Right lobe of liver (tissue), 6 donors: ENCODE results near the gene H19. TPM values are rescaled to one million over a fixed set of nuclear protein-coding genes. Genes with fewer than 3 reads are reported as not detected.

Source experiments
- ATAC-seq, 4 donors: fragments of 200-7000 bp; cut with Tn5 transposase; one replicate each; pipeline ENCODE4 v1.9.1; 2020; ENCODE audit warnings: mild to moderate bottlenecking in 4 of 4, moderate library complexity in 4 of 4
- DNase-seq, 3 donors: peaks; one replicate each; pipeline ENCODE4 v3.0.0-alpha.2; 2020
- H3K27ac ChIP-seq, 3 donors: fragments of 200-600 bp; one replicate each; pipeline ENCODE4 v1.8.0; 2022
- H3K27me3 ChIP-seq, 2 donors: fragments of 200-600 bp; one replicate each; pipeline ENCODE4 v1.8.0; 2022
- H3K36me3 ChIP-seq, 4 donors: fragments of 200-600 bp; sonication (generic) in 1 of 4; one replicate each; pipeline versions ENCODE4 v1.5.1 to v1.8.0; 2017 to 2022; ENCODE audit warnings: control low read depth in 1 of 4
- H3K4me1 ChIP-seq, 4 donors: fragments of 200-600 bp; sonication (generic) in 1 of 4; one replicate each; pipeline versions ENCODE4 v1.5.1 to v1.8.0; 2017 to 2022; ENCODE audit warnings: control low read depth in 1 of 4
- H3K4me3 ChIP-seq, 3 donors: fragments of 200-600 bp; one replicate each; pipeline ENCODE4 v1.8.0; 2022
- H3K9me3 ChIP-seq, 4 donors: fragments of 200-600 bp; sonication (generic) in 1 of 4; one replicate each; pipeline versions ENCODE4 v1.5.1 to v1.8.0; 2017 to 2022; ENCODE audit warnings: control low read depth in 1 of 4
- POLR2A ChIP-seq: fragments of 450-650 bp; IDR thresholded peaks from one replicate; pipeline ENCODE4 v1.6.1; 2017; ENCODE audit warnings: antibody characterized with exemption, mild to moderate bottlenecking
- WGBS: methylation state at CpG from one replicate; pipeline ENCODE4 v1.1.6; 2018; ENCODE audit warnings: low coverage, low lambda C conversion rate; ENCODE audit not compliant: insufficient coverage; ENCODE audit errors: missing lambda C conversion rate; 5-methylcytosine and 5-hydroxymethylcytosine counted together
- intact Hi-C, 2 donors: fragments of 100-400 bp; cut with DNase I; formaldehyde crosslinking; loops; one replicate each; pipeline versions ENCODE4 v1.11.2 to v1.14.1; 2022
- microRNA counts: library from miRNA; unstranded; fragments of <30 nt; microRNA quantifications from one replicate; lab custom pipeline; 2016
- small RNA-seq, 2 experiments: library from RNA; depleted of rRNA; stranded (forward); fragments of <200 nt; gene quantifications; one replicate each; pipeline ENCODE3, GENCODE V24; 2016
- total RNA-seq, 6 experiments: library from RNA; depleted of rRNA in 2 of 6; stranded (reverse); fragments of >200 nt in 2 of 6; fragmentation: NEBNext Ultra II Directional in 3 of 6; extraction: Animal tissue kit (Norgen Biotek cat#: 25700) in 3 of 6; gene quantifications; one replicate each; pipeline versions ENCODE4 v1.1.0 to v1.2.4, GENCODE V29; 2016 to 2023
- TF ChIP-seq, protein P1 (sequence below), 4 donors: fragments of 200-600 bp in 3 of 4; fragments of 450-650 bp in 1 of 4; IDR thresholded peaks; one replicate each; pipeline versions ENCODE4 v1.5.1 to v1.8.0; 2016 to 2022; ENCODE audit warnings: antibody characterized with exemption in 4 of 4, mild to moderate bottlenecking in 2 of 4
- donor health status: DM: no; HTN: yes; CAD: no.
- donor health status: DM: no; HTN: no; CAD: no.
- donor health status: DM: no; HTN: no; CAD: no.
- donor health status: DM: no; HTN: yes; CAD: no.
- donor health status: DM: no; HTN: yes; CAD: no.

Gene H19
- total RNA-seq, 6 experiments from 2014 or later: 143 to 898 (median 229) TPM

DNA sequence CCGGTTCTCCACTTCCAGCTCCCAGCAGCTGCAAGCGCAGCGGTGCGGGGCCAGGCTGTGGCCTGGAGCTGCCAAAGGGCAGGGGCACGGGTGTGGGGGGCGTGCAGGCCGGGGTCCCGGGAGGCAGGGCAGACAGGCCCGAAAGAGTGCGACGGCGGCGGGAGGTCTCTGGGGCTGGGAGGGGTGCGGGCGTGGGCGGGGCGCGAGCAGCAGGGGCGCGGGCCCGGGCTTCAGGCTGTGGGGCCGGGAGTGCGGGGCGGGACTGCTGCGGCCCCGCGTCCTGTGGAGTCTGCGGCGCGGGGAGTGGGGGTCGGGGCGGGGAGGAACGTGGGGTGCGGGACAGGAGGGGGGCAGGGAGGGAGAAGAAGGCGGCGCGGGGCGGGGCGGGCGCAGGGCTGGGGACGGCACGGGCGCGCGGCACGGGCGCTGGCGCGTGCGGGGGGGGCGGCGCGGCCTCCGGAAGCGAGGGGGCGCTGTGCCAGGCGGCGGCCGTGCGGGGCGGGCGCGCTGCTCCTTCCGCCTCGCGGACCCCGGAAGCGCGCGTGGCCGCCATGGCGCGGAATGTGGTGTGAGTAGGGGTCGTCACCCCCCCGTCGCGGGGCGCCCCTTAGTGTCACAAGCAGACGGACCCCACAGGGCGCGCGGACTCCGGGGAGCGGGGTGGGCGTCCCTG is 50.7 kb downstream of the H19 start, which contains the start of gene MRPL23:
MRPL23 (plus strand) TSS at position 521 of the 673 bp plus-strand sequence; CDS start at position 552, 31 bp downstream.
- intact Hi-C loops: loop anchor here in 1 of 2 donors (10.0 kb wide), 1 partner anchor 52 kb away; the partner anchor contains the start of gene PRR33
- no peaks in the 10 kb centered on the region for H3K27me3 ChIP-seq
- H3K4me1 ChIP-seq: no peaks in the 10 kb centered on the region
- WGBS: no CpG with 5 or more reads among the region's 85 CpGs
- ATAC-seq (peak; percentile 66 to 84 (median 76)), DNase-seq (no peak)
- no peaks in the 10 kb centered on the region for H3K36me3 ChIP-seq
- H3K9me3 ChIP-seq: no peaks in the 10 kb centered on the region
- no peak within 1 kb of the TSS for H3K27ac ChIP-seq
- TF ChIP-seq, protein P1, sequence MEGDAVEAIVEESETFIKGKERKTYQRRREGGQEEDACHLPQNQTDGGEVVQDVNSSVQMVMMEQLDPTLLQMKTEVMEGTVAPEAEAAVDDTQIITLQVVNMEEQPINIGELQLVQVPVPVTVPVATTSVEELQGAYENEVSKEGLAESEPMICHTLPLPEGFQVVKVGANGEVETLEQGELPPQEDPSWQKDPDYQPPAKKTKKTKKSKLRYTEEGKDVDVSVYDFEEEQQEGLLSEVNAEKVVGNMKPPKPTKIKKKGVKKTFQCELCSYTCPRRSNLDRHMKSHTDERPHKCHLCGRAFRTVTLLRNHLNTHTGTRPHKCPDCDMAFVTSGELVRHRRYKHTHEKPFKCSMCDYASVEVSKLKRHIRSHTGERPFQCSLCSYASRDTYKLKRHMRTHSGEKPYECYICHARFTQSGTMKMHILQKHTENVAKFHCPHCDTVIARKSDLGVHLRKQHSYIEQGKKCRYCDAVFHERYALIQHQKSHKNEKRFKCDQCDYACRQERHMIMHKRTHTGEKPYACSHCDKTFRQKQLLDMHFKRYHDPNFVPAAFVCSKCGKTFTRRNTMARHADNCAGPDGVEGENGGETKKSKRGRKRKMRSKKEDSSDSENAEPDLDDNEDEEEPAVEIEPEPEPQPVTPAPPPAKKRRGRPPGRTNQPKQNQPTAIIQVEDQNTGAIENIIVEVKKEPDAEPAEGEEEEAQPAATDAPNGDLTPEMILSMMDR (IDR thresholded peaks at IDR 0.05): no peak
- TF ChIP-seq POLR2A: no peak
- no peak within 1 kb of the TSS for H3K4me3 ChIP-seq

MicroRNAs within 50 kb of the gene (microRNA counts, 767-probe panel; counts per million panel counts)
- 237 counts per million for microRNA hsa-miR-675-5p (lab: Ali Mortazavi, UCI)

Small RNAs within 50 kb of the gene (small RNA-seq; reads per million reads assigned to genes)
- gene RF01972 (0 reads per million in 2 experiments), gene RF01973 (0 reads per million in 2 experiments)

Other genes starting within 250 kb of the H19 start
- 10 to 100 TPM in 1 of 6 experiments, 1 to 10 TPM in 5; 1.3 to 11.4 (median 6.7) TPM for gene IFITM10, start 247.2 kb downstream of the H19 start, total RNA-seq
- gene CTSD, start 233.9 kb downstream of the H19 start, total RNA-seq: 1,000 to 10,000 TPM in 3 of 6 experiments, 100 to 1,000 TPM in 3; 515 to 1,549 (median 1,009) TPM
- gene SYT8, start 162.9 kb downstream of the H19 start, total RNA-seq: under 1 TPM in 1 of 6 experiments, not detected in 5; 0.68 TPM
- 1 to 10 TPM in 2 of 6 experiments, under 1 TPM in 1, not detected in 3; 0.31 to 1.9 (median 1.1) TPM for gene TNNI2, start 158.9 kb downstream of the H19 start, total RNA-seq
- gene LSP1, start 144.8 kb downstream of the H19 start, total RNA-seq: 10 to 100 TPM in 3 of 6 experiments, 1 to 10 TPM in 3; 2.3 to 20.6 (median 8.8) TPM
- not detected for gene PRR33, start 105.9 kb downstream of the H19 start, total RNA-seq
- gene TNNT3, start 78.1 kb downstream of the H19 start, total RNA-seq: 1 to 10 TPM in 1 of 6 experiments, under 1 TPM in 1, not detected in 4; 0.44 to 2.2 TPM
- 100 to 1,000 TPM in 1 of 6 experiments, 10 to 100 TPM in 5; 23.1 to 121 (median 36.4) TPM for gene MRPL23, start 50.5 kb downstream of the H19 start, total RNA-seq
- 100 to 1,000 TPM in 5 of 6 experiments, 10 to 100 TPM in 1; 86.6 to 289 (median 177) TPM for gene IGF2, start 141.5 kb upstream of the H19 start, total RNA-seq
- gene INS, start 163.4 kb upstream of the H19 start, total RNA-seq: not detected
- gene TH, start 174.0 kb upstream of the H19 start, total RNA-seq: under 1 TPM in 2 of 6 experiments, not detected in 4; 0.51 to 0.64 TPM